H1 (cell line): ENCODE measurements around the gene METTL9.
"Not testable (repeated sequence)": the region's sequence is repeated elsewhere in the genome, so short reads cannot be mapped to it uniquely, and the experiment has no call there.

Experiments used
- EZH2 ChIP-seq: fragments of 200-600 bp; sonication (generic); IDR thresholded peaks from 2 replicates; pipeline ENCODE4 v1.7.1; 2012; ENCODE audit warnings: low read depth, mild to moderate bottlenecking, moderate library complexity, low read length, inconsistent platforms; ENCODE audit not compliant: severe bottlenecking
- POLR2A ChIP-seq, 2 experiments: IDR thresholded peaks; 1 replicate in 1 of 2; 2 replicates in 1 of 2; pipeline ENCODE4 v1.6.1; 2011; ENCODE audit warnings: low read depth in 2 of 2, low read length in 2 of 2, mild to moderate bottlenecking in 2 of 2; ENCODE audit errors: control extremely low read depth in 1 of 2
- POU5F1 ChIP-seq: IDR thresholded peaks from 2 replicates; pipeline ENCODE4 v1.6.1; 2011; ENCODE audit warnings: low read depth, mild to moderate bottlenecking, low read length, moderate library complexity
- TF ChIP-seq, protein P1 (sequence below), 3 experiments: IDR thresholded peaks; 1 replicate in 2 of 3; 2 replicates in 1 of 3; pipeline versions ENCODE4 v1.5.1 to v1.6.1; 2011; ENCODE audit warnings: low read length in 3 of 3, mild to moderate bottlenecking in 3 of 3, inconsistent platforms in 2 of 3, low read depth in 1 of 3, moderate library complexity in 1 of 3; ENCODE audit not compliant: insufficient read depth in 1 of 3; ENCODE audit errors: control extremely low read depth in 1 of 3

DNA sequence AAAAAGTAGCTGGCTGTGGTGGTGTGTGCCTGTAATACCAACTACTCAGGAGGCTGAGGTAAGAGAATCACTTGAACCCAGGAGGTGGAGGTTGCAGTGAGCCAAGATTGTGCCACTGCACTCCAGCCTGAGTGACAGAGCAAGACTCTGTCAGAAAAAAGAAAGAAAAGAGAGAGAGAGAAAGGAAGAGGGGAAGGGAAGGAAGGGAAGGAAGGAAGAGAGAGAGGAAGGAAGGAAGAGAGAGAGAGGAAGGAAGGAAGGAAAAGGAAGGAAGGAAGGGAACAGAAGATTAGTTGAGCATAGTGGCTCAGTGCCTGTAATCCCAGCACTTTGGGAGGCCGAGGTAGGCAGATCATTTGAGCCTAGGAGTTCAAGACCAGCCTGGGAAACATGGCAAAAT lies 35.0 kb upstream of the METTL9 start:
- not testable (repeated sequence) for TF ChIP-seq POLR2A (IDR thresholded peaks at IDR 0.05; ENCODE audit: control extremely low read depth in 1 of 2, low read depth in 2 of 2, low read length in 2 of 2); EZH2; POU5F1
- TF ChIP-seq, protein P1, sequence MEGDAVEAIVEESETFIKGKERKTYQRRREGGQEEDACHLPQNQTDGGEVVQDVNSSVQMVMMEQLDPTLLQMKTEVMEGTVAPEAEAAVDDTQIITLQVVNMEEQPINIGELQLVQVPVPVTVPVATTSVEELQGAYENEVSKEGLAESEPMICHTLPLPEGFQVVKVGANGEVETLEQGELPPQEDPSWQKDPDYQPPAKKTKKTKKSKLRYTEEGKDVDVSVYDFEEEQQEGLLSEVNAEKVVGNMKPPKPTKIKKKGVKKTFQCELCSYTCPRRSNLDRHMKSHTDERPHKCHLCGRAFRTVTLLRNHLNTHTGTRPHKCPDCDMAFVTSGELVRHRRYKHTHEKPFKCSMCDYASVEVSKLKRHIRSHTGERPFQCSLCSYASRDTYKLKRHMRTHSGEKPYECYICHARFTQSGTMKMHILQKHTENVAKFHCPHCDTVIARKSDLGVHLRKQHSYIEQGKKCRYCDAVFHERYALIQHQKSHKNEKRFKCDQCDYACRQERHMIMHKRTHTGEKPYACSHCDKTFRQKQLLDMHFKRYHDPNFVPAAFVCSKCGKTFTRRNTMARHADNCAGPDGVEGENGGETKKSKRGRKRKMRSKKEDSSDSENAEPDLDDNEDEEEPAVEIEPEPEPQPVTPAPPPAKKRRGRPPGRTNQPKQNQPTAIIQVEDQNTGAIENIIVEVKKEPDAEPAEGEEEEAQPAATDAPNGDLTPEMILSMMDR (IDR thresholded peaks at IDR 0.05; ENCODE audit: control extremely low read depth in 1 of 3, insufficient read depth in 1 of 3, low read depth in 1 of 3, low read length in 3 of 3), result not testable (repeated sequence)
